Measurements from ENCODE around the gene CDC42EP2. TPM values are rescaled to one million over a fixed set of nuclear protein-coding genes. Genes with fewer than 3 reads are reported as not detected.

Gene CDC42EP2
- total RNA-seq, 1 donor from 2014 or later: 11.3 TPM

DNA sequence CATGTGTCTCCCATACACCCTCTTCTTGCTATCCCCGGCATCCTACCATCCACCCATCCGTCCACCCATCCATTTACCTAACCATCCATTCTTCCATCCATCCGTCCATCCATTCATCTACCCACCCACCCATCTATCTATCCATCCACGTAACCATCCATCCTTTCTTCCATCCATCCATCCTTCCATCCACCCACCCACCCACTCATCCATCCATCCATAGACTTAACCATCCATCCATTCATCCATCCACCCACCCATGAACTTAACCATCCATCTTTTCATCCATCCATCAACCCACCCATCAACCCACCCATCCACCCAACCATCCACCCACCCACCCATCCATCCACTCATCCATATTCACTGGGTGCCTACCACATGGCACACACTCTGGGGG is 10.6 kb upstream of the CDC42EP2 start:
- DNase-seq: no peak
- TF ChIP-seq CTCF (IDR thresholded peaks at IDR 0.05; ENCODE audit: borderline replicate concordance): no peak
- Histone ChIP-seq H3K27ac (replicated peaks) (no peak overlapping the region), H3K9me3 (replicated peaks) (no peaks in the 10 kb centered on the region), H3K36me3 (no peaks in the 10 kb centered on the region), H3K4me3 (no peak overlapping the region), H3K27me3 (ENCODE audit: low read depth) (no peaks in the 10 kb centered on the region), H3K4me1 (peaks cover 47% of the 10 kb centered on the region)
- intact Hi-C loops (cut with micrococcal nuclease): no loop called here

DNA sequence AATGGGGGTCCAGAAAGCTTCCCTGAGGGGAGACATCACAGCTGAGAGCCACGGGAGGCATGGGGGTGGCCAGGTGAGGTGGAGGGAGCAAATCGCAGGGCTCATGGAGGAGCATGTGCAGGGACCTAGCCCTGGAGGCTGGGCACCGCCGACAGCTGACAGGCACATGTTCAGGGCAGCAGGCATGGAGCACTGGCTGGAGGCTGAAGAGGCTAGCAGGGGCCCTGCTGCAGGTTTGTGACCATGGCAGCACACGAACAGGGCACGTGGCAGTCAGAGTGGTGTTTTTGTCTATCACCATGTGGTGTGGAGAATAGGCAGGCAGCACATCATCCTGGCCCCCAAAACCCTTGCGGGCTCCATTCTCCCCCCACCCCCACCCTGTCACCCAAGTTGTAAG is 10.1 kb upstream of the CDC42EP2 start:
- peak overlapping the region; percentile 50 for H3K27ac ChIP-seq (replicated peaks)
- TF ChIP-seq CTCF (IDR thresholded peaks at IDR 0.05; ENCODE audit: borderline replicate concordance): no peak
- no peak for DNase-seq

GRCh38 chr11:65305501-65306268 is 9.0 kb upstream of the CDC42EP2 start:
- TF ChIP-seq CTCF (IDR thresholded peaks at IDR 0.05; ENCODE audit: borderline replicate concordance): no peak
- peak overlapping the region; percentile 50 for H3K27ac ChIP-seq (replicated peaks)
- no peaks in the 10 kb centered on the region for H3K27me3 ChIP-seq (ENCODE audit: low read depth)
- intact Hi-C loops (cut with micrococcal nuclease): no loop called here
- no peak overlapping the region for H3K4me3 ChIP-seq
- H3K9me3 ChIP-seq (replicated peaks): no peaks in the 10 kb centered on the region
- DNase-seq: no peak
- no peaks in the 10 kb centered on the region for H3K36me3 ChIP-seq
- peaks cover 55% of the 10 kb centered on the region for H3K4me1 ChIP-seq

More for the DNA sequence above, 10.1 kb upstream of the CDC42EP2 start:
- H3K9me3 ChIP-seq (replicated peaks): no peaks in the 10 kb centered on the region
- H3K4me3 ChIP-seq: no peak overlapping the region
- peaks cover 47% of the 10 kb centered on the region for H3K4me1 ChIP-seq
- H3K27me3 ChIP-seq (ENCODE audit: low read depth): no peaks in the 10 kb centered on the region
- H3K36me3 ChIP-seq: no peaks in the 10 kb centered on the region
- intact Hi-C loops (cut with micrococcal nuclease): no loop called here

- Histone ChIP-seq H3K4me3 (no peak overlapping the region), H3K9me3 (replicated peaks) (no peaks in the 10 kb centered on the region), H3K36me3 (no peaks in the 10 kb centered on the region), H3K27ac (replicated peaks) (peak overlapping the region; percentile 72), H3K27me3 (ENCODE audit: low read depth) (no peaks in the 10 kb centered on the region), H3K4me1 (peaks cover 52% of the 10 kb centered on the region)
- intact Hi-C loops (cut with micrococcal nuclease): no loop called here
- DNase-seq: no peak
- TF ChIP-seq CTCF (IDR thresholded peaks at IDR 0.05; ENCODE audit: borderline replicate concordance): no peak
These were observed 7.1 kb upstream of the CDC42EP2 start for GRCh38 chr11:65307298-65308229.

- intact Hi-C loops (cut with micrococcal nuclease): no loop called here
- H3K27me3 ChIP-seq (ENCODE audit: low read depth): no peaks in the 10 kb centered on the region
- peak overlapping the region; percentile 72 for H3K27ac ChIP-seq (replicated peaks)
- H3K4me3 ChIP-seq: no peak overlapping the region
- H3K4me1 ChIP-seq: peaks cover 57% of the 10 kb centered on the region
- no peaks in the 10 kb centered on the region for H3K36me3 ChIP-seq
- TF ChIP-seq CTCF (IDR thresholded peaks at IDR 0.05; ENCODE audit: borderline replicate concordance): no peak
- no peaks in the 10 kb centered on the region for H3K9me3 ChIP-seq (replicated peaks)
- peak; percentile 48 for DNase-seq
These were observed 6.3 kb upstream of the CDC42EP2 start for GRCh38 chr11:65308281-65308891.

Data from left ventricle myocardium inferior (tissue), 1 donor.